Stimulated activated CD8-positive, alpha-beta memory T cell treated with anti-CD3 and anti-CD28 coated beads, Interleukin-7, amount 100 ng/mL, for 24 hours (primary cell): ENCODE measurements around the gene NOL3.

Experiments
- DNase-seq: peaks from one replicate; pipeline ENCODE4 v3.0.0-alpha.2; 2020; ENCODE audit warnings: low read depth

The NOL3 gene

GRCh38 chr16:67155295-67156142 is 14.8 kb upstream of the NOL3 start:
- peak; percentile 55 for DNase-seq

DNA sequence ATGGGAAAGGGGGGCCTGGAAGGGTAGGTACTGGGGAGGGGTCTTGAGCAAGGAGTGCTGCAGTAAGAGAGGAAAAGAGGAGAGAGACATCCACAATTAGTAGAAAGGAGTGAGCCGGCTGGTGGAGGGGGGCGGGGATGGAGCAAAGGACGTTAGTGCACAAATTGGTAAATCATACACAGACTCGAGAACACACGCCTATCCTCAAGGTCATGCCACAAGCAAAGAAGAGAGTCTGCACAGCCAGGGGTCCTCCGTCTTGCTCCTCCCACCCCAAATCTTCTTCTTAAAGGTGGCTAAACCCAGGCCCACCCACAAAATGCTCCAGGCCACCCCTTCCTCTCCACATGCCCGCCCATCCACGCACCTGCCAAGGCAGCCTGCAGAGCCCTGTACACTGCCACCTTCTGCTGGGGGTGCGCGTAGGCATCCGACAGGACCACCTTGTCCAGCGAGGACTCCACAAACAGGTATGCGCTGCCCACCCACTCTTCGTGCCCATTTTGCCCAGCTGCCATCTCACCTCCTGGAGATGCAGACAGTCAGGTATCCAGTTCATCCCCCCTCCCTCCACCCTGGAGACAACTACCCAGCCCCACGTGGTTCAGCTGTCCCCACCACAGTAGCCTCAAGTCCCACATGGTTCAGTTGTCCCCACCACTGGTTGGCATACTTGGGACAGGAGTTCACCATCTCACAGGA is 14.0 kb upstream of the NOL3 start:
- no peak for DNase-seq

- DNase-seq, result no peak
Observed at GRCh38 chr16:67157106-67157748, 13.1 kb upstream of the NOL3 start.

- no peak for DNase-seq
Observed at GRCh38 chr16:67157892-67158635, 12.3 kb upstream of the NOL3 start.

GRCh38 chr16:67158637-67159600 is 11.4 kb upstream of the NOL3 start:
- peak; percentile 51 for DNase-seq

DNA sequence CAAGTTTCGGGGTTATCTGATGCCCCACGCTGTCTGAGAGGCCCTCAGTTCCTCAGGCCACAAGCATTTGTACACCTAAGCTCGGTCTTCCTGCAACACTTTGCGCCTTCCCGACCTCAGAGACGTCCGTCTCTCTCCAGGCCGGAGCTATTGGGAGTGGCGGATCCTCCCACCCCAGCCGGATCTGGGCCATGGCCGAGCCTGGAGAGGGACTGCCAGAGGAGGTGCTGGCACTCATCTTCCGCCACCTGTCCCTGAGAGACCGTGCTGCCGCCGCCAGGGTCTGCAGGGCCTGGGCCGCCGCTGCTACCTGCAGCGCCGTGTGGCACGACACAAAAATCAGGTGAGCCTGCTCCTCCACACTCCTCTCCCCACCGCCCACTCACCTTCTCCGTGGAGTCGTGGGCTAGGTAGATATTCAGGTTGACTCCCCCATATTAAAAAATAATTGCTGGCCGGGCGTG is 8.7 kb upstream of the NOL3 start:
- DNase-seq, result no peak

- DNase-seq, result no peak
Observed at GRCh38 chr16:67162506-67163163, 7.7 kb upstream of the NOL3 start.

- no peak for DNase-seq
Observed at GRCh38 chr16:67163164-67163998, 7.0 kb upstream of the NOL3 start.

- DNase-seq, result no peak
Observed at GRCh38 chr16:67163999-67164558, 6.3 kb upstream of the NOL3 start.

DNA sequence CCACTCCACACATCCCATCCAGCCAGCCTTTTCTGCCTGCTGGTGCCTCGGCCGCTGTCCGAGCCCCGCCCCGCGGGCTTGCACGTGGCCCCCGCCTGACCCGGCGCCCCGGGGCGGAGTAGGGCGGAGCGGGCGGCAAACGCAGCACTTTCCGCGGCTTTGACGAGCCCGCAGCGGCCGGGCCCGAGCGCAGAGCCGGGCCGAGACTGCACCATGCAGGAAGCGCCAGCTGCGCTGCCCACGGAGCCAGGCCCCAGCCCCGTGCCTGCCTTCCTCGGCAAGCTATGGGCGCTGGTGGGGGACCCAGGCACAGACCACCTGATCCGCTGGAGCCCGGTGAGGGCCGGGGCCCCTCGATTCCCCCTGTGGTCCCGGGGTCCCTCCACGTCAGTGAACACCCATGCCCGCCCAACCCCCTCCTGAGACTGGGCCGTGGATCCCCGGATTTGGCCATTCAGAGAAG is 5.7 kb upstream of the NOL3 start, which contains the start of gene HSF4:
HSF4 (plus strand) TSS at position 147 of the 463 bp plus-strand sequence; CDS start at position 214, 67 bp downstream.
- DNase-seq, result no peak

- DNase-seq, result no peak
Observed at GRCh38 chr16:67165121-67166078, 4.9 kb upstream of the NOL3 start.

GRCh38 chr16:67166110-67166547 is 4.2 kb upstream of the NOL3 start:
- DNase-seq, result no peak

- DNase-seq, result no peak
Observed at GRCh38 chr16:67166598-67167168, 3.7 kb upstream of the NOL3 start.

DNA sequence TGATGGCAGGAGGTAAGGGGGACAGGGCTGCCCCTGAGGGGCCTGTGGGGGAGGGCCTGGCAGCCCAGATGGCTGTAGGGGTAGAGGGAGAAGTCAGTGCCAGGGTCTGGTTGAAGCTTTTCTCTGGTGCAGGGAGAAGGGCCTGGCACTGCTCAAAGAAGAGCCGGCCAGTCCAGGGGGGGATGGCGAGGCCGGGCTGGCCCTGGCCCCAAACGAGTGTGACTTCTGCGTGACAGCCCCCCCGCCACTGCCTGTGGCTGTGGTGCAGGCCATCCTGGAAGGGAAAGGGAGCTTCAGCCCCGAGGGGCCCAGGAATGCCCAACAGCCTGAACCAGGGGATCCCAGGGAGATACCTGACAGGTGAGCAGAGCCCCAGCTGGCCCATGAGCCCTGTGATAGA is 2.8 kb upstream of the NOL3 start:
- no peak for DNase-seq

GRCh38 chr16:67169011-67169451 is 1.3 kb upstream of the NOL3 start:
- DNase-seq, result no peak

DNA sequence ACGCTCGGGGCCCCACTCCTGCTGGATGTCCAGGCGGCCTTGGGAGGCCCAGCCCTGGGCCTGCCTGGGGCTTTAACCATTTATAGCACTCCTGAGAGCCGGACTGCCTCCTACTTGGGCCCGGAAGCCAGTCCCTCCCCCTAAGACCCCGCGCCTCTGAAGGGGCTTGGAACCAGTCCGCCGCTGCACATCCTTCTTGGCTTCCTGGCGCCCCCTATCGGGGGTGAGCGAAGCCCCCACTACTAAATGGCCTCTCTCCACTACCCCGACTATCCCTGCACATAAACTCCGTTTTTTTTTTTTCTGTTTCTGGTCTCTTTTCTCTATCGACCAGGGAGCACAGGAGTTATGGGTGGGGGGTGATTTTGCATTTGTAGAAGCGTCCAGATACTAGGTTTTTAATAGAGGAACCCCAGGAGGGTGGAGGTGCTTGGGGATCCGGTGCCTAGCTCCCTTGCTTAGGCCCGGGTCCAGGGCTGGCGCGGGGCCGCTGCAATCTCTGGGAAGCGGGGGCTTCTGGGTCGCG is 633 bp upstream of the NOL3 start:
- DNase-seq, result no peak
